ENCODE results near the gene TGFBR2. TPM values are rescaled to one million over a fixed set of nuclear protein-coding genes. Genes with fewer than 3 reads are reported as not detected.

Gene TGFBR2
- polyA plus RNA-seq, 1 of the 3 experiments (the other 2 are of a cell fraction) = 48.3 TPM

DNA sequence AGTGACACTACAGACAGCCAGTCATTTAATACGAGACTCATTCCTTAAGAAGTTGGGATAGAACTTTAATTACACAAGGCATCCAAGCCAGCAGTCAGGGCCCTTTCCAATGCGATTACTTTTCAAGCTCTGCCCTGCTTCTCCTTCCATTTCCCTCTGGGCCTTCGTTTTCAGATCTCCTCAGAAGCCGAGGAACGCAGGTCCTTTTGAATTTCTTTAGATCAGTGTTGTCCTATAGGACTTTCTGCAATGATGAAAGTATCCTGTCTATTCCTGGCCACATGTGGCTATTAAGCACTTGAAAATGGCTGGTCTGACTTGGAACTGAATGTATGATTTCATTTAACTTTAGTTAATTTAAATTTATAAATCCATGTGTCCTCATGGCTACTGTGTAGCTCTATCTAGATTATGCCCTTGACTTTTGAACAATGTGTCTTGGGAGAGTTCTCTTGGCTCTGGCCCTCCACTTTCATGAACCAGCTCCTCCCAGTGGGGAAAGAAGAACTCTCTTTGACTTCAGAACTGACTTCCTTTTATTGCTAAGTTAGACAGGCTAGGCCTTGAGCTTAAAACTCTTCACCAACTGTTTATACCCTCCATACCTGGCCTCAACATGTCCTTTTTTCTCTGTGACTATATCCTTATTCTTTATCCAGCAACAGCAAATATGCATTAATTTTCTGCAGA is 22.6 kb downstream of the TGFBR2 start:
- CTCF ChIA-PET = interaction anchor here (1.0 to 1.5 kb wide), 2 partner anchors 18 to 64 kb away, joined by 3 to 4 read pairs; no protein-coding TSS in a partner anchor
- DNase-seq = no peak
- TF ChIP-seq, protein P1, sequence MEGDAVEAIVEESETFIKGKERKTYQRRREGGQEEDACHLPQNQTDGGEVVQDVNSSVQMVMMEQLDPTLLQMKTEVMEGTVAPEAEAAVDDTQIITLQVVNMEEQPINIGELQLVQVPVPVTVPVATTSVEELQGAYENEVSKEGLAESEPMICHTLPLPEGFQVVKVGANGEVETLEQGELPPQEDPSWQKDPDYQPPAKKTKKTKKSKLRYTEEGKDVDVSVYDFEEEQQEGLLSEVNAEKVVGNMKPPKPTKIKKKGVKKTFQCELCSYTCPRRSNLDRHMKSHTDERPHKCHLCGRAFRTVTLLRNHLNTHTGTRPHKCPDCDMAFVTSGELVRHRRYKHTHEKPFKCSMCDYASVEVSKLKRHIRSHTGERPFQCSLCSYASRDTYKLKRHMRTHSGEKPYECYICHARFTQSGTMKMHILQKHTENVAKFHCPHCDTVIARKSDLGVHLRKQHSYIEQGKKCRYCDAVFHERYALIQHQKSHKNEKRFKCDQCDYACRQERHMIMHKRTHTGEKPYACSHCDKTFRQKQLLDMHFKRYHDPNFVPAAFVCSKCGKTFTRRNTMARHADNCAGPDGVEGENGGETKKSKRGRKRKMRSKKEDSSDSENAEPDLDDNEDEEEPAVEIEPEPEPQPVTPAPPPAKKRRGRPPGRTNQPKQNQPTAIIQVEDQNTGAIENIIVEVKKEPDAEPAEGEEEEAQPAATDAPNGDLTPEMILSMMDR (IDR thresholded peaks at IDR 0.05) = peak; percentile 32; the same call in 1 of the 2 replicates
- TF ChIP-seq, protein P2, sequence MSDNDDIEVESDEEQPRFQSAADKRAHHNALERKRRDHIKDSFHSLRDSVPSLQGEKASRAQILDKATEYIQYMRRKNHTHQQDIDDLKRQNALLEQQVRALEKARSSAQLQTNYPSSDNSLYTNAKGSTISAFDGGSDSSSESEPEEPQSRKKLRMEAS (IDR thresholded peaks at IDR 0.05; ENCODE audit: low read depth) = no peak
- TF ChIP-seq NRF1 (IDR thresholded peaks at IDR 0.05; ENCODE audit: low read depth, low read length) (no peak), SIN3A (IDR thresholded peaks at IDR 0.05; ENCODE audit: borderline replicate concordance, low read depth, low read length) (no peak)

DNA sequence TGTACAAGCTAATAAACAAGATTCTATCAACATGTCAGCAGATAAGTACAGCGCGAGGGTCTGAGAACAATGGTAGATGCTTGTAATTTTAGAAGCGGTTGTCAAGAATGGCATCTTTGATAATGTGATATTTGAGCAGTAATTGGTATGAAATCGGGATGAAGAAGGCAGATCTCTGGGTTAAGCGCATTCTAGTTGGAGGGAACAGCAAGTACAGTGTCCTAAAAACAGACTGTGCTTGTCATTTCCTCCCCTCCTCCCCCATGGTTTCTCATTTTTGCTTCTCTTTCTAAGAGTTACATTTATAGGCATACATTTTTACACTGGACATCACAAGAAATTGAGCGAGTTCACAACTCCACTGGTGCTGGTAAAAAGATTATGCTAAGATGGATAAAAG is 23.3 kb downstream of the TGFBR2 start:
- peaks cover 3 to 53% of the 10 kb centered on the region in 2 experiments; a peak in 3 of 4 replicates for H3K4me1 ChIP-seq (ENCODE audit: control insufficient read depth in 1 of 2, insufficient read depth in 2 of 2, low read depth in 1 of 2, low read length in 1 of 2)
- ChIA-PET CTCF (interaction anchor here (1.5 kb wide), 1 partner anchor 64 kb away, joined by 4 read pairs; no protein-coding TSS in a partner anchor), POLR2A (no interaction called here)
- no peak overlapping the region for H3K9ac ChIP-seq
- peaks cover 13% of the 10 kb centered on the region for H3F3A ChIP-seq (replicated peaks; ENCODE audit: insufficient read depth)
- H4K20me1 ChIP-seq (ENCODE audit: insufficient read depth) = peaks cover 4% of the 10 kb centered on the region; the same call in 1 of the 2 replicates
- H3K4me3 ChIP-seq (ENCODE audit: low read depth in 2 of 2, low read length in 1 of 2) = no peak overlapping the region
- no peaks in the 10 kb centered on the region for H3K9me3 ChIP-seq
- H3K79me2 ChIP-seq (ENCODE audit: insufficient read depth) = peaks cover 100% of the 10 kb centered on the region
- no peak for DNase-seq
- TF ChIP-seq, protein P2 (IDR thresholded peaks at IDR 0.05; ENCODE audit: low read depth) = no peak
- TF ChIP-seq, protein P1 (IDR thresholded peaks at IDR 0.05) = no peak
- TF ChIP-seq, protein P3, sequence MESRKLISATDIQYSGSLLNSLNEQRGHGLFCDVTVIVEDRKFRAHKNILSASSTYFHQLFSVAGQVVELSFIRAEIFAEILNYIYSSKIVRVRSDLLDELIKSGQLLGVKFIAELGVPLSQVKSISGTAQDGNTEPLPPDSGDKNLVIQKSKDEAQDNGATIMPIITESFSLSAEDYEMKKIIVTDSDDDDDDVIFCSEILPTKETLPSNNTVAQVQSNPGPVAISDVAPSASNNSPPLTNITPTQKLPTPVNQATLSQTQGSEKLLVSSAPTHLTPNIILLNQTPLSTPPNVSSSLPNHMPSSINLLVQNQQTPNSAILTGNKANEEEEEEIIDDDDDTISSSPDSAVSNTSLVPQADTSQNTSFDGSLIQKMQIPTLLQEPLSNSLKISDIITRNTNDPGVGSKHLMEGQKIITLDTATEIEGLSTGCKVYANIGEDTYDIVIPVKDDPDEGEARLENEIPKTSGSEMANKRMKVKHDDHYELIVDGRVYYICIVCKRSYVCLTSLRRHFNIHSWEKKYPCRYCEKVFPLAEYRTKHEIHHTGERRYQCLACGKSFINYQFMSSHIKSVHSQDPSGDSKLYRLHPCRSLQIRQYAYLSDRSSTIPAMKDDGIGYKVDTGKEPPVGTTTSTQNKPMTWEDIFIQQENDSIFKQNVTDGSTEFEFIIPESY (IDR thresholded peaks at IDR 0.05; ENCODE audit: borderline replicate concordance, low read depth) = no peak
- no peak for TF ChIP-seq NFIC (IDR thresholded peaks at IDR 0.05; ENCODE audit: borderline replicate concordance)
- no peak for TF ChIP-seq POLR2AphosphoS5 (IDR thresholded peaks at IDR 0.05; ENCODE audit: low read depth, low read length)
- TF ChIP-seq EZH2phosphoT487 (IDR thresholded peaks at IDR 0.05; ENCODE audit: borderline replicate concordance, low read depth) = no peak
- no peak for TF ChIP-seq FOSL2 (IDR thresholded peaks at IDR 0.05; ENCODE audit: borderline replicate concordance, low read depth)
- no peak for TF ChIP-seq TCF12 (IDR thresholded peaks at IDR 0.05)
- TF ChIP-seq, protein P4, sequence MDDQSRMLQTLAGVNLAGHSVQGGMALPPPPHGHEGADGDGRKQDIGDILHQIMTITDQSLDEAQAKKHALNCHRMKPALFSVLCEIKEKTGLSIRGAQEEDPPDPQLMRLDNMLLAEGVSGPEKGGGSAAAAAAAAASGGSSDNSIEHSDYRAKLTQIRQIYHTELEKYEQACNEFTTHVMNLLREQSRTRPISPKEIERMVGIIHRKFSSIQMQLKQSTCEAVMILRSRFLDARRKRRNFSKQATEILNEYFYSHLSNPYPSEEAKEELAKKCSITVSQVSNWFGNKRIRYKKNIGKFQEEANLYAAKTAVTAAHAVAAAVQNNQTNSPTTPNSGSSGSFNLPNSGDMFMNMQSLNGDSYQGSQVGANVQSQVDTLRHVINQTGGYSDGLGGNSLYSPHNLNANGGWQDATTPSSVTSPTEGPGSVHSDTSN (IDR thresholded peaks at IDR 0.05) = no peak
- TF ChIP-seq RFX5 (IDR thresholded peaks at IDR 0.05; ENCODE audit: low read length) = no peak
- WGBS (ENCODE audit: low lambda C conversion rate) = 98% methylated on average over 6 of the region's 6 CpGs
- no peaks in the 10 kb centered on the region for H3K9me2 ChIP-seq
- H3K4me2 ChIP-seq = no peak overlapping the region
- H3K27me3 ChIP-seq (ENCODE audit: insufficient read depth) = no peaks in the 10 kb centered on the region
- no peak overlapping the region for H2AFZ ChIP-seq (ENCODE audit: low read depth)
- no peak overlapping the region for H3K27ac ChIP-seq (ENCODE audit: low read depth in 2 of 2, low read length in 1 of 2)
- peaks cover 3 to 61% of the 10 kb centered on the region in 2 experiments for H3K36me3 ChIP-seq (replicated peaks in 1 of 2; ENCODE audit: control insufficient read depth in 1 of 2, insufficient read depth in 2 of 2, low read length in 1 of 2)

More for the DNA sequence above, 22.6 kb downstream of the TGFBR2 start:
- Histone ChIP-seq H3K9ac (no peak overlapping the region), H4K20me1 (ENCODE audit: insufficient read depth) (peaks cover 4% of the 10 kb centered on the region; the same call in 1 of the 2 replicates), H3K9me2 (no peaks in the 10 kb centered on the region), H3F3A (replicated peaks; ENCODE audit: insufficient read depth) (peaks cover 13% of the 10 kb centered on the region), H3K36me3 (replicated peaks in 1 of 2; ENCODE audit: control insufficient read depth in 1 of 2, insufficient read depth in 2 of 2, low read length in 1 of 2) (peaks cover 3 to 62% of the 10 kb centered on the region in 2 experiments), H3K79me2 (ENCODE audit: insufficient read depth) (peaks cover 100% of the 10 kb centered on the region), H3K27me3 (ENCODE audit: insufficient read depth) (no peaks in the 10 kb centered on the region), H3K4me3 (ENCODE audit: low read depth in 2 of 2, low read length in 1 of 2) (no peak overlapping the region), H3K4me1 (ENCODE audit: control insufficient read depth in 1 of 2, insufficient read depth in 2 of 2, low read depth in 1 of 2, low read length in 1 of 2) (peaks cover 3 to 46% of the 10 kb centered on the region in 2 experiments; a peak in 2 of 4 replicates), H3K4me2 (no peak overlapping the region), H3K9me3 (no peaks in the 10 kb centered on the region), H2AFZ (ENCODE audit: low read depth) (no peak overlapping the region), H3K27ac (ENCODE audit: low read depth in 2 of 2, low read length in 1 of 2) (0 out of 4 replicates have a peak overlapping the region, but pooled peaks of 1 of the 2 experiments have one; percentile 1)
- 96% methylated on average over 5 of the region's 5 CpGs for WGBS (ENCODE audit: low lambda C conversion rate)
- POLR2A ChIA-PET = no interaction called here
